Keratinocyte (primary cell): Measurements from ENCODE around the gene ABCD2. TPM values are rescaled to one million over a fixed set of nuclear protein-coding genes. Genes with fewer than 3 reads are reported as not detected.

Experiments used
- DNase-seq: peaks from one replicate; pipeline ENCODE4 v3.0.0-alpha.2; 2011; ENCODE audit warnings: low read depth, missing footprints, low spot score
- FAIRE-seq: peaks from 2 replicates; lab custom pipeline; 2011; peaks lifted over from hg19 to GRCh38; lab: Jason Lieb, UNC
- H2AFZ ChIP-seq: 2 replicates; pipeline ENCODE4 v1.6.0; 2012; ENCODE audit warnings: low read length, control low read depth, inconsistent platforms; ENCODE audit not compliant: control insufficient read depth
- H3K27ac ChIP-seq: 2 replicates; pipeline ENCODE4 v1.5.1; 2011; ENCODE audit warnings: low read length; ENCODE audit not compliant: control insufficient read depth, insufficient read depth
- H3K27me3 ChIP-seq: 3 replicates; pipeline ENCODE4 v1.6.0; 2011; ENCODE audit warnings: low read length; ENCODE audit not compliant: control insufficient read depth, insufficient read depth; ENCODE audit errors: extremely low read depth
- H3K36me3 ChIP-seq, 2 experiments: 2 replicates in 1 of 2; 3 replicates in 1 of 2; pipeline ENCODE4 v1.5.1; 2011; ENCODE audit warnings: low read length in 2 of 2, mild to moderate bottlenecking in 1 of 2; ENCODE audit not compliant: control insufficient read depth in 2 of 2, insufficient read depth in 2 of 2; ENCODE audit errors: extremely low read depth in 1 of 2
- H3K4me1 ChIP-seq: 3 replicates; pipeline ENCODE4 v1.5.1; 2011; ENCODE audit warnings: low read length; ENCODE audit not compliant: control insufficient read depth, insufficient read depth; ENCODE audit errors: extremely low read depth
- H3K4me2 ChIP-seq: 3 replicates; pipeline ENCODE4 v1.6.0; 2011; ENCODE audit warnings: low read depth, low read length; ENCODE audit not compliant: control insufficient read depth, insufficient read depth; ENCODE audit errors: extremely low read depth
- H3K4me3 ChIP-seq, 3 experiments: fragments of 200-600 bp in 1 of 3; sonication (generic) in 1 of 3; 2 replicates in 2 of 3; 3 replicates in 1 of 3; pipeline ENCODE4 v1.5.1; 2011 to 2016; ENCODE audit warnings: low read length in 3 of 3, mild to moderate bottlenecking in 3 of 3, control low read depth in 2 of 3, inconsistent platforms in 1 of 3, low read depth in 1 of 3, mixed read lengths in 1 of 3, mixed run types in 1 of 3, moderate library complexity in 1 of 3; ENCODE audit not compliant: control insufficient read depth in 2 of 3, insufficient read depth in 2 of 3; ENCODE audit errors: extremely low read depth in 1 of 3
- H3K79me2 ChIP-seq: 2 replicates; pipeline ENCODE4 v1.6.0; 2012; ENCODE audit warnings: low read length; ENCODE audit not compliant: control insufficient read depth, insufficient read depth
- H3K9ac ChIP-seq: 3 replicates; pipeline ENCODE4 v1.6.0; 2011; ENCODE audit warnings: low read length; ENCODE audit not compliant: control insufficient read depth, insufficient read depth; ENCODE audit errors: extremely low read depth
- H3K9me1 ChIP-seq: 3 replicates; pipeline ENCODE4 v1.6.0; 2011; ENCODE audit warnings: low read length; ENCODE audit not compliant: control insufficient read depth, insufficient read depth; ENCODE audit errors: extremely low read depth
- H3K9me3 ChIP-seq: 2 replicates; pipeline ENCODE4 v1.5.1; 2012; ENCODE audit warnings: low read depth, low read length; ENCODE audit not compliant: control insufficient read depth
- H4K20me1 ChIP-seq: 3 replicates; pipeline ENCODE4 v1.6.0; 2011; ENCODE audit warnings: low read length; ENCODE audit not compliant: control insufficient read depth, insufficient read depth; ENCODE audit errors: extremely low read depth
- CTCF ChIP-seq, 3 experiments: IDR thresholded peaks in 1 of 3; conservative IDR thresholded peaks in 1 of 3; optimal IDR thresholded peaks in 1 of 3; 2 replicates in 2 of 3; 3 replicates in 1 of 3; pipeline versions ENCODE3 to v1.5.1; 2011; ENCODE audit warnings: low read length in 3 of 3, mild to moderate bottlenecking in 3 of 3, moderate library complexity in 2 of 3, control low read depth in 1 of 3, inconsistent platforms in 1 of 3; ENCODE audit not compliant: insufficient read depth in 2 of 3; ENCODE audit errors: extremely low read depth in 1 of 3
- EZH2 ChIP-seq: IDR thresholded peaks from one replicate; pipeline ENCODE4 v1.6.1; 2012; ENCODE audit warnings: inconsistent platforms, mild to moderate bottlenecking, low read length, moderate library complexity
- dilution Hi-C: fragments of 300-500 bp; cut with MboI; formaldehyde crosslinking; loops from one replicate; pipeline ENCODE4 v1.7.0; 2020; ENCODE audit warnings: low sequenced_read_pairs; ENCODE audit not compliant: extremely low pct_ligation_motif_present
- polyA plus RNA-seq, 5 experiments: library from polyadenylated mRNA; depleted of rRNA in 3 of 5; stranded (reverse) in 3 of 5; stranded (forward) in 1 of 5; unstranded in 1 of 5; fragments of >200 nt; gene quantifications; 1 replicate in 1 of 5; 2 replicates in 3 of 5; 3 replicates in 1 of 5; pipeline versions ENCODE4 v1.2.1 to v1.2.3, GENCODE V29; 2011 to 2012; ENCODE audit warnings: missing spikeins in 2 of 5, low read depth in 1 of 5, low replicate concordance in 1 of 5

Gene ABCD2
- polyA plus RNA-seq, 1 donor (not counting 4 experiments of a cell fraction or from before 2014, with no cell fraction given): 0.03 TPM

- FAIRE-seq: no peak
- Histone ChIP-seq H3K79me2 (no peaks in the 10 kb centered on the region), H2AFZ (no peak overlapping the region), H3K9me3 (no peaks in the 10 kb centered on the region), H3K9ac (no peak overlapping the region), H4K20me1 (no peaks in the 10 kb centered on the region), H3K4me3 (no peak overlapping the region), H3K27me3 (no peaks in the 10 kb centered on the region), H3K4me1 (no peaks in the 10 kb centered on the region), H3K9me1 (no peaks in the 10 kb centered on the region), H3K36me3 (no peaks in the 10 kb centered on the region), H3K27ac (no peak overlapping the region), H3K4me2 (no peak overlapping the region)
- no peak for TF ChIP-seq CTCF (optimal IDR thresholded peaks at IDR 0.05 in 1 of 3, IDR thresholded peaks at IDR 0.05 in 1 of 3, conservative IDR thresholded peaks at IDR 0.05 in 1 of 3; ENCODE audit: extremely low read depth in 1 of 3, insufficient read depth in 2 of 3, low read length in 3 of 3)
- dilution Hi-C loops: no loop called here
- no peak for DNase-seq
Observed at GRCh38 chr12:39638178-39638577, 18.6 kb upstream of the ABCD2 start.

DNA sequence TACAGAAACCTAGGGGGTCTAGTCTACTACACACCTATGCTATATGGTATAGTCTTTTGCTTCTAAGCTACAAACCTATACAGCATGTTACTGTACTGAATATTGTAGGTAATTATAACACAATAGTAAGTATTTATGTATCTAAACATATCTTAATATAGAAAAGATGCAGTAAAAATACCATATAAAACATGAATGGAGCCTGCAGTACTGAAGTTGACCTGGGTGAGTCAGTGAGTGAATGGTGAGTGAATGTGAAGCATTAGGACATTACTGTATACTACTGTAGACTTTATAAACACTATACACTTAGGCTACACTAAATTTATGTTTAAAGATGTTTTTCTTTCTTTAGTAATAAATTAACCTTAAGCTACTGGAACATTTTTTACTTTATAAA is 13.1 kb upstream of the ABCD2 start:
- DNase-seq: no peak
- Histone ChIP-seq H3K9me3 (no peaks in the 10 kb centered on the region), H3K4me2 (no peak overlapping the region), H4K20me1 (no peaks in the 10 kb centered on the region), H3K9me1 (no peaks in the 10 kb centered on the region), H3K4me3 (no peak overlapping the region), H3K27ac (no peak overlapping the region), H3K9ac (no peak overlapping the region), H3K79me2 (no peaks in the 10 kb centered on the region), H3K27me3 (no peaks in the 10 kb centered on the region), H3K4me1 (no peaks in the 10 kb centered on the region), H3K36me3 (no peaks in the 10 kb centered on the region), H2AFZ (no peak overlapping the region)
- dilution Hi-C loops: no loop called here
- TF ChIP-seq CTCF (optimal IDR thresholded peaks at IDR 0.05 in 1 of 3, IDR thresholded peaks at IDR 0.05 in 1 of 3, conservative IDR thresholded peaks at IDR 0.05 in 1 of 3; ENCODE audit: extremely low read depth in 1 of 3, insufficient read depth in 2 of 3, low read length in 3 of 3) (no peak), EZH2 (no peak)
- no peak for FAIRE-seq
